Astrocyte (in vitro differentiated cells and primary cell): ENCODE measurements around the gene WSCD1.

Source experiments
- EZH2 ChIP-seq: IDR thresholded peaks from 2 replicates; pipeline ENCODE4 v1.6.1; 2012; ENCODE audit warnings: mild to moderate bottlenecking, low read length, inconsistent platforms; ENCODE audit not compliant: insufficient read depth
- TF ChIP-seq, protein P1 (sequence below): IDR thresholded peaks from 2 replicates; pipeline ENCODE4 v1.5.1; 2011; ENCODE audit warnings: low read depth, mild to moderate bottlenecking, inconsistent platforms, low read length, moderate library complexity; ENCODE audit not compliant: insufficient read depth

DNA sequence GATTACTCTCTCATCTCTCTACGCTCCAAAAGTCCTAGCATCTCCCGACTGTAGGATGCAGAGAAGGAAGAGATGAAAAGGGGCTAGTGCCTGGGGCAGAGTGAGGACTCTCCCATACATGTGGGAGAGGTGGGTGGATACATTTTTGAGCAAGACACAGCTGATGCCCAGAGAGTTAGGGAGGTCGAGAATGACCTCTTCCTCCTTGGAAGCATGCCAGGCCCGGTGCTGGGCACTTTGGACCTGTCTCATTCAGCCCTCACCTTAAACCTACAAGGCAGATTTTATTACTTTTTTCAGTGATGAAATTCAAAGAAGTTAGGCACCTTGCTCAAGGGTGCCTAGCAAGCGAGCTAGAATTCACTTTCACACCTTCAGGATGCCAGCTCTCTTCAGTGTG lies 38.2 kb downstream of the WSCD1 start:
- TF ChIP-seq, protein P1, sequence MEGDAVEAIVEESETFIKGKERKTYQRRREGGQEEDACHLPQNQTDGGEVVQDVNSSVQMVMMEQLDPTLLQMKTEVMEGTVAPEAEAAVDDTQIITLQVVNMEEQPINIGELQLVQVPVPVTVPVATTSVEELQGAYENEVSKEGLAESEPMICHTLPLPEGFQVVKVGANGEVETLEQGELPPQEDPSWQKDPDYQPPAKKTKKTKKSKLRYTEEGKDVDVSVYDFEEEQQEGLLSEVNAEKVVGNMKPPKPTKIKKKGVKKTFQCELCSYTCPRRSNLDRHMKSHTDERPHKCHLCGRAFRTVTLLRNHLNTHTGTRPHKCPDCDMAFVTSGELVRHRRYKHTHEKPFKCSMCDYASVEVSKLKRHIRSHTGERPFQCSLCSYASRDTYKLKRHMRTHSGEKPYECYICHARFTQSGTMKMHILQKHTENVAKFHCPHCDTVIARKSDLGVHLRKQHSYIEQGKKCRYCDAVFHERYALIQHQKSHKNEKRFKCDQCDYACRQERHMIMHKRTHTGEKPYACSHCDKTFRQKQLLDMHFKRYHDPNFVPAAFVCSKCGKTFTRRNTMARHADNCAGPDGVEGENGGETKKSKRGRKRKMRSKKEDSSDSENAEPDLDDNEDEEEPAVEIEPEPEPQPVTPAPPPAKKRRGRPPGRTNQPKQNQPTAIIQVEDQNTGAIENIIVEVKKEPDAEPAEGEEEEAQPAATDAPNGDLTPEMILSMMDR, result no peak
- no peak for TF ChIP-seq EZH2
